Fibroblast of the aortic adventitia (primary cell): ENCODE measurements around the gene TMPRSS9. TPM values are rescaled to one million over a fixed set of nuclear protein-coding genes. Genes with fewer than 3 reads are reported as not detected.

Source experiments
- DNase-seq: peaks from one replicate; pipeline ENCODE4 v3.0.0-alpha.2; 2010; ENCODE audit warnings: low read depth
- H3K4me3 ChIP-seq: 2 replicates; pipeline ENCODE4 v1.5.1; 2011; ENCODE audit warnings: low read depth, mild to moderate bottlenecking, control low read depth, low read length, moderate library complexity
- CTCF ChIP-seq: IDR thresholded peaks from 2 replicates; pipeline ENCODE4 v1.5.1; 2011; ENCODE audit warnings: mild to moderate bottlenecking, low read length, control low read depth, inconsistent platforms; ENCODE audit not compliant: insufficient read depth
- total RNA-seq: library from RNA; depleted of rRNA; stranded (reverse); fragments of >200 nt; gene quantifications from 2 replicates; pipeline ENCODE4 v1.2.3, GENCODE V29; 2012; ENCODE audit warnings: low replicate concordance

TMPRSS9 gene
- total RNA-seq, 1 donor = not detected

- no peak for DNase-seq
- no peak overlapping the region for H3K4me3 ChIP-seq
- TF ChIP-seq CTCF = no peak
Measured at GRCh38 chr19:2417881-2418406, 57.9 kb downstream of the TMPRSS9 start.

GRCh38 chr19:2419754-2420153 lies 59.7 kb downstream of the TMPRSS9 start:
- DNase-seq = no peak
- TF ChIP-seq CTCF = no peak

GRCh38 chr19:2420490-2420889 lies 60.4 kb downstream of the TMPRSS9 start:
- no peak for DNase-seq
- TF ChIP-seq CTCF = no peak
- H3K4me3 ChIP-seq = no peak overlapping the region

More at GRCh38 chr19:2419754-2420153, 59.7 kb downstream of the TMPRSS9 start:
- H3K4me3 ChIP-seq = no peak overlapping the region

- H3K4me3 ChIP-seq = no peak overlapping the region
- no peak for DNase-seq
- no peak for TF ChIP-seq CTCF
Measured at GRCh38 chr19:2421581-2422306, 61.7 kb downstream of the TMPRSS9 start.

GRCh38 chr19:2423071-2423914 lies 63.2 kb downstream of the TMPRSS9 start:
- no peak for DNase-seq
- H3K4me3 ChIP-seq = no peak overlapping the region
- TF ChIP-seq CTCF = no peak

- no peak for TF ChIP-seq CTCF
- H3K4me3 ChIP-seq = no peak overlapping the region
- no peak for DNase-seq
Measured at GRCh38 chr19:2423915-2424685, 64.0 kb downstream of the TMPRSS9 start.
